ENCODE measurements around the gene CHAF1A.

Gene CHAF1A

DNA sequence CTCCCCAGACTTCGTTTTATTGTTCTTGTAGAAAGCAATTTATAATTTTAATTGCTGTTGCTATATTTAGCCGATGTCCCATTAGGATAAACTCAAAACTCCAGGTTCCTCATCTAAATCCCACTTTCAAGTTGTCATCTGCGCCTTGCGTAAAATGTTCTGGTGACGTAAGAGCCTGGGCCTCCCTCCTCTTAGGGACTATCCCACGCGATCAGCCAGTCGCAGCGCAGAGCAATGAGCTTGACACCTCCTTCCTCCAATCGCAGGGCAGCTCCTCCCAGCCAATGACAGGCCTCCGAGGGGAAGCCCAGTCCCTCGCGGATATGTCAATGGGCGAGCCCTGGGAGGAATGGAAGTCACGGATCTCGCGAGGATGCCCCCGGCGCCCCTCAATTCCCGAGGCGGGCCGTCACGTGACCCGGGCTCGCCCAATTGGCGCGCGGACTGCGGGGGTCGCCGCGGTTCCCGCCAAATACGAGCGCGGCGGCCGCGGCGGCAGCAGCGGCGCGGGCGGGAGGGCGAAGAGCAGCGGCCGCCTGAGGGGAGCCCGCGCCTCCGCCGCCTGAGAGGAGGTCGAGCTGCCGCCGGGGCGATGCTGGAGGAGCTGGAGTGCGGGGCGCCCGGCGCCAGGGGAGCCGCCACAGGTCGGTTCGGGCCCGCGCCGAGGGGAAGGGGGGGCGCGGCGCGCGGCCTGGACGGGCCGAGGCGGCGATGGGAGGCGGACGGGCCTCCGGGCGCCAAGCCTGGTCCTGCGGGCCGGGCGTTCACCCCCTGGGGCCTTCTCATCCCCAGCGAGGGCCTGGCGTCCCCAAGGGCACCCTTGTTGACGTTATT is at the start of gene CHAF1A:
Gene CHAF1A, plus strand, starts transcription at position 470 of the 834 bp plus-strand sequence. Its CDS starts 123 bp downstream, at position 593.
- peak; percentile 99 for DNase-seq (ENCODE audit: low read depth)

- DNase-seq (ENCODE audit: low read depth), result peak; percentile 45
Measured at GRCh38 chr19:4352701-4353121, 49.7 kb upstream of the CHAF1A start.

DNA sequence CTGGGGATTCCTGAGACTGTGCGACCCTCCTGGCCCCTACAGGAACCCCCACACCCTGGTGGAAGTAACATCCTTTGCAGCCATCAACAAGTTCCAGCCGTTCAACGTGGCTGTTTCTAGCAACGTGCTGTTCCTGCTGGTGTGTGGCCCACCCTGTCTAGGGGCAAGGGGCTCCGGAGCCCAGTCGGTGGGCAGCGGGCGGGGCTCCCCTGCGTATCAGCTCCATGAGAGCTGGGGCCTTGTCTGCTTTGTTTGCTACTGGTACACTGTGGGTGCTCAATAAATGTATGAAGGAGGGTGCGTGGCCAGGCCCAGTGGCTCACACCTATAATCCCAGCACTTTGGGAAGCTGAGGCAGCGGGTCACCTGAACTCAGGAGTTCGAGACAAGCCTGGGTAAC is 48.2 kb upstream of the CHAF1A start:
- no peak for DNase-seq (ENCODE audit: low read depth)

DNA sequence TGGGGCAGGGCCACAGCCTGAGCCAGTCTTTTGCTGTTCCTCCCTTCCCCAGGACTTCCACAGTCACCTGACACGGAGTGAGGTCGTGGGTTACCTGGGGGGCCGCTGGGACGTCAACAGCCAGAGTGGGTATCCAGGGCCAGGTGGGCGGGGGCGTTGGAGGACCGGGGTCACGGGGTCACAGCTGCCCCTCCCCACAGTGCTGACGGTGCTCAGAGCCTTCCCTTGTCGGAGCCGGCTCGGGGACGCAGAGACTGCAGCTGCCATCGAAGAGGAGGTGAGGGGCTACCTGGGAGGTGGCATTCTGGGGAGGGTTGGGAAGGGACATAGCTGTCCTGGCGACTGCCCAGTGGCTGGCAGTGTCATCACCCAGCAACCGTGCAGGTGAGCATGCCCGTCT is 47.5 kb upstream of the CHAF1A start:
- no peak for DNase-seq (ENCODE audit: low read depth)

DNA sequence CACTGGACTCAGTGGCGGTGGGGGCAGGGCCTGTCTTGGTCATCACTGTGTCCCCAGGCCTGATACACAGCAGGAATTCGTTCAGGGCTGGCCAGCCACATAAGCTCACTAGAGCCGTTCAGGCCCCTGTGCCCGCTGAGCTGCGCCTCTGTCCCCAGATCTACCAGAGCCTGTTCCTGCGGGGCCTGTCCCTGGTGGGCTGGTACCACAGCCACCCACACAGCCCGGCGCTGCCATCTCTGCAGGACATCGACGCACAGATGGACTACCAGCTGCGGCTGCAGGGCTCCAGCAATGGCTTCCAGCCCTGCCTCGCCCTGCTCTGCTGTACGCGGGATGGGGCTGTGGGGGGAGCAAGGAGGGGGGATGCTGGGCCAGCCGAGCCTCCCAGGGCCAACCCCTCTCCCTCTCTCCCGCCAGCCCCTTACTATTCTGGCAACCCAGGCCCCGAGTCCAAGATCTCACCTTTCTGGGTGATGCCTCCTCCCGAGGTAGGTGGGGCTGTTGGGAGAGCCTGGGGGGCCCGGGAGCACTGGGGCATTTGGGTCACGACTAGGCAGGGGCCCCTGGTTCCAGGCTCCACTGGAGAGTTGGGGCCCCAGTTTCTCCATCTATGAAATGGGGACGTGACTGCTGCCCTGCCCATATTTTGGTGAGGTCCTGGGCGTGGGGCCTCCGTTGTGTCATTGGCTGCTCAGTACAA is 45.2 kb upstream of the CHAF1A start:
- no peak for DNase-seq (ENCODE audit: low read depth)

DNA sequence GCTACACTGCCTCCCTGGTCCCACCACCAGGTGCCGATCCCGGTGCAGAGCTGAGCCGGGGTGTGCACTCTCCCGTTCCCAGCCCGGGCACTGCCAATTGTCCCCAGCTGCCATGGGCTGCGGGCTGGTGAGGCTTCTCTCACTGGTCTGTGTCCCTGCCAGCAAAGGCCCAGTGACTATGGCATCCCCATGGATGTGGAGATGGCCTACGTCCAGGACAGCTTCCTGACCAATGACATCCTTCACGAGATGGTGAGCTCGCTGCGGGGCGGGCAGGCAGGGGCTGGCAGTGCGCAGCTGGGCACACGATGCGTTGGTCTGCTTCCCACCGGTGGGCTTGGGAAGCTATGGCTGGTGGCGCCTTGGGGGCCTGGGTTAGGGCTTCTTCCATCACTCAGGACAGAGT is 44.5 kb upstream of the CHAF1A start:
- no peak for DNase-seq (ENCODE audit: low read depth)

DNA sequence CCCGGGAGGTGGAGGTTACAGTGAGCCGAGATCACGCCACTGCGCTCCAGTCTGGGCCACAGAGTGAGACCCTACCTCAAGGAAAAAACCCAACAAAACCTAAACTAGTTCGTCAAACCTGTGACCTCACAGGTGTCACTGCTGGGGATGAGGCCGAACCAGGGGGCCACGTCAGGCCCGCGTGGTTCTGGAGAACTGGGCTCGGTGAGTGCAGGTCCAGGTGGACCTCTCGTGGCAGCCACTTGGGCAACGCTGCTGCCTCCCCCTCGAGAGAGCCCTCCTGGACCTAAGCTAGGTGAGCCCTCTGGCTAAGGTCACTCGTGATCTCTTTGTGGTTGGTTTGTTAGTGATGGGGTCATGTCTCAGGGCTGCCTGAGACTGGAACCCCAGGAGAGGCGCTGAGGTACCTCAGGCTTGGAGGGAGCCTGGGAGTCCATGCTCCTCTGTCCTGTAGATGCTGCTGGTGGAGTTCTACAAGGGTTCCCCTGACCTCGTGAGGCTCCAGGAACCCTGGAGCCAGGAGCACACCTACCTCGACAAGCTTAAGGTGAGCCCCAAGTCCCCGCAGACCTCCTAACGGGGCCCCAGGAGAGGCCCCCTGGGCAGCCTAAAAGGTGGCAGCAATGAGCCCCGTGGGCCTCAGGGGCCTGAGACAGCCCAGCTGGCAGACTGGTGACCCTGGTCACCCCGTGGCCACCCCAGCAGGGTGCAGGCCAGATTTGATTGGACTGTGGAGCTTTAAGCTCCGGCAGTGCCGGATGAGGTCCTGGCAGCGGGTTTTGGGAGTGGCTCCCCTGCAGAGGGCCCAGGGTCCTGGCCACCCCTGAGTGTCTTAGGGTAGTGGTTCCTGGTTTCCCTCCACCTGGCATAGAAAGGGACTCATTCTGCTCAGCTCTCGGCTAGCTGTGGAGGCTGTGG is 43.5 kb upstream of the CHAF1A start:
- DNase-seq (ENCODE audit: low read depth), result no peak

GRCh38 chr19:4359627-4360000 is 42.8 kb upstream of the CHAF1A start:
- no peak for DNase-seq (ENCODE audit: low read depth)

- DNase-seq (ENCODE audit: low read depth), result no peak
Measured at GRCh38 chr19:4360081-4360569, 42.3 kb upstream of the CHAF1A start.

- no peak for DNase-seq (ENCODE audit: low read depth)
Measured at GRCh38 chr19:4360641-4361151, 41.7 kb upstream of the CHAF1A start.

DNA sequence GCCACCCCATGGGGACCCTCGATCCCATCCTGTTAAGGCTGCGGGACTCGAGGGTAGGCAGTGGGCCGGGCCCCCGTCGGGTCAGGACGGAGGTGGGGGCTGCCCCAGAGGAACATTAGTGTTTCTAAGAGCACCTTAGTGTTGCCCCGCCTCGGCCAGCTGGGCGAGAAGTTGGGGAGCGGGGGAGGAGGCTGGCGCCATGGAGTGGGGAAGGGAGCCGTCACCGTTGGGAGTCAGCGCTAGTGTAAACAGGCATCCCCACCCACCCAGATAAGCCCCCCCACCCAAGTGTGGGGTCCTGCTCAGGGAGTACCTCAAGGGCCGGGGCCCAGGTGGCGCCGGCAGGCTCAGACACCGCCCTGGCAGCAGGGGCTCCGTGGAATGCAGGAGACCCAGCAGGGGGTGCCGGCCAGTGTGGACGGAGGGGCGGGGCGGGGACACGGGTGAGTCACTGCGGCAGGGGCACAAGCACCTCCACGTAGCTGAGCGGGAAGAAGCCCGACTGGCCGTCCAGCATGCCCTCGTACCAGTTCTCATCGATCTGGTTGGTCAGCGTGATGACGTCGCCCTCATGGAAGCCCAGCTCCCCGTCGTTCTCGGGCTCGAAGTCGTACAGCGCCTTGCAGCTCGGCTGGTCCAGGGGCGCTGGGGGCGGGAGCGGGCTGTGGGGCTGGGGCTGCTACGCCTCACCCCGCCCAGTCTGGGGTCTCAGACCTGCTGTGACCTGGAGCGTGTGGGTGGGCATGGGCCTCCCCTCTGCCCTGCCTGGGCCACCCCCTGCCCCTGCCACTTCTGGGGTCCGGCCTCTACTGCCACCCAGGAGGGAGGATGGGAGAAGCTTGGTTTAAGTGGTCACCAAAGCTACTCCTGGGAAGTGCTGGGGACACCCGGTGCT is 41.0 kb upstream of the CHAF1A start:
- DNase-seq (ENCODE audit: low read depth), result no peak

DNA sequence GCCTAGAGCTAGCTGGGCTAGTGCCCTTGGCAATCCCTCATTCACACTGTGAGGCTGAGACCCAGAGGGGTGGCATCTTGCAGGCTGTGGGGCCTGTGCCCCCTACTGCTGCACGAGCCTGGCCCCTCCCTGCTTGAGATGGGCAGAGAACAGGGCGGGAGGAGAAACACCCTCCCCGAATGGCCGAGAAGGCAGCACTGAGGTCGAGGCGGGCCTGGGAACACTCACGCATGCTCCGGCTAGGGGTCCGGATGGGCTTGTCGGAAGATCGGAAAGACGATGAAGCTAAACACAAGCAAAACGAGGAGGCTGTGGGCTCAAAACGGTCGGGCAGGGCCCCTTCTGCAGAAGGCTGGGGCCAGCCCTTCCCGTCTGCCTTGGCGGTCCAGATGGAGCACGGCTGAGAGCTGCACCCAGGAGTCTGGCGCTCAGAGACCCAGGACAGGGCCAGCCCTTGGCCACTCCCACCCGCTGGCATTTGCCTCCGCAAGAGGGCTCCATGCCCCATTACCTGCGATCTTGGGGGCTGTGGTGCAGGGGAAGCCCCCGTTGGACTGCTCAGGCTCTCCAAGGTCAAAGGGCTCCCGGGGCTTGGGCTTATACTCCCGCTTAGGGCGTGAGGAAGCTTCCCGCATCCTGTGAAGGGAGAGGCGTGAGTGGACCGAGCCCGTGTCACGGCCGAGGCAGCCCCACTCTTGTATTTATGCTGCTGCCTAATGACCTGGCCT is 40.2 kb upstream of the CHAF1A start:
- no peak for DNase-seq (ENCODE audit: low read depth)

- no peak for DNase-seq (ENCODE audit: low read depth)
Measured at GRCh38 chr19:4362831-4363545, 39.5 kb upstream of the CHAF1A start.

- DNase-seq (ENCODE audit: low read depth), result no peak
Measured at GRCh38 chr19:4363571-4364304, 38.7 kb upstream of the CHAF1A start.

DNA sequence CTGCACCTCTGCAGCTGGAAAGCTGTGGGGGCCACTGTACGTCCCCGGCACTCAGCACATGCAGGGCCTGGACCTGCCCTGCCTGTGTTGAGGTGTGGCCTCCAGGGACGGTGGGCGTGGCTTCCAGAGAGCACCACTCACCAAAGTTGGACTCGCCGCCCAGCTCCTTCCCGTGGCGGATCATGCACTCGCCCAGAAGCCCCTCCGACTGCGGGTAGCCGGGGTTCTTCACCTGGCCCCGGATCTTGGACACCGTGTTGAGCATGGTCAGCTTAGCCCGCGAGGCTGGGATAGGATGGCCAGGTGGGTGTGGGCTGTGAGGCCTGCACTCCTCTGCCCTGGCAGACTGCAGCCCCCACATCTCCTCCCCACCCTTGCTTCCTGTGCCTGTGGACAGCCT is 37.1 kb upstream of the CHAF1A start:
- no peak for DNase-seq (ENCODE audit: low read depth)

DNA sequence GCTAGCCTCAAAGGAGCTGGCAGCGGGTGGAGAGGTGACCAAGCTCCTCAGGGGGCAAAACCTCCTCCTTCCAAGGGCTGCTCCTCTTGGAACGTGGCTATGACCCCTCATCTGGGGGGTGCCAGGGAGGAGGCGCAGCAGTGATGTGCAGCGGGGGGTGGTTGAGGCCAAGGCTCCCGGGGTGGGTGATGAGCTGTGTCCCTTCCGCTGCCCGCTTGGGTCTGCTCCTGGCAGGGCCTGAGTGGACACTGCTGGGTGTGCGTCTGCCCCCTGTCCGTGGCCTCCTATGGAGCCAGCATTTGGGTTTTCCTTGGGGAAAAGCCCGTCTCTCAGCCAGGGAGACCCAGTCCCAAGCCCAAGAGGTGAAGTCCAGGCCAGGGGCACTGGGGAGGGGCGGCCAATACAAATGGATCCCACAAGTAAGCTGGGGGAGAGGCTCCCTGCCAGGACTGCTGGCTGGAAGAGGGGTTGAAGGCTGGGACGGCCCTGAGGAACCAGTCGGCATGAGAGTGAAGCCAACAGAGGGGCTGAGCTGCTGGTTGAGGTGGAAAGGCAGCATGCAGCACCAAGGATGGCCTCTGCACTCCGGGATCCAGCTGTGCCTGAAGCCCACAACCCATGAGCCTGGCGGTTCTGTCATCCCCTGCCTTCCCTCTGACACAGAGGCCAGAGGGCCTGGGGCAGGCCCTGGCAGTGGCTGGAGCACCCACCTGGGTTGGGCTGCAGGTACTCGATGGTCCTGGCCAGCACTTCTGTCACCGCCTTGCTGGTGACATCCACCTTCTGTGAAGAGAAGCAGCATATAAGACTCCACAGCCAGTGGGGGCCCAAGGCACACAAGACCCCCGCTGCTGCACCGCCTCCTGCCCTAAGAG is 36.4 kb upstream of the CHAF1A start:
- DNase-seq (ENCODE audit: low read depth), result no peak

DNA sequence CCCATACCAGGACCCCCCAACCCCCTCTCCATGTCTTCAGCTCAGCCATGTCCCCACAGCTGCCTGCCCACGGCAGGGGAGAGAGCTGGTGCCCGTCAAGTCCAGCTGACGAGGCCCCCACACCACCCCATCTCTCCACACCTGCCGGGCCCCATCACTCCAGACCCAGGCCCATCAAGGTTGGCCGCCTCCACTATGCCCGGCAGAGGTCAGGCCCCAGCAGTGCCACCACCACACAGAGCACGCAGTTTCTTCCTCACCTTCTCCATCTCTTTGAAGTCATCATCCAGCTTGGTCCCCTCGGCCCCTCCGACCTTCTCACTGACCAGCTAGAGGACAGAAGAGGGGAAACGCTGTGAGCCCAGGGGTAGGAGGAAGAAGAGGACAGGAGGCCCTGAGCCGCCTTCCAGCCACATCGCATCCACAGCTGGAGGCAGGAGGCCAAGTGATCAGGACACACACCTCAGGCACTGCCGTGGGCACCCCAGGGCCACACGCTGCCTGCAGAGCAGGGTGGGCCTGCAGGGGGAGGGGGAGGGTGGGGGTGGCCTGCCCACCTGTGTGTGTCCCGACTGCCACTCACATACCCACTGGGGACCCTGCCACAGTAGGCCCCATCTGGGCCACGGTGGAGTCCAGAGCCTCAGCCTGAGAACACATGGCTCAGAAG is 35.6 kb upstream of the CHAF1A start:
- no peak for DNase-seq (ENCODE audit: low read depth)

All from activated gamma-delta T cell treated with anti-CD3 and anti-CD28 coated beads, Interleukin-2, amount 50 U/mL, for 16 hours (primary cell).